Activated T-cell treated with anti-CD3 and anti-CD28 coated beads, Interleukin-2, amount 50 U/mL, for 24 hours (primary cell): ENCODE data around the gene PGM2L1.
A peak's percentile ranks its signal among the peaks of the same experiment; 100 is the strongest.
"Not testable (repeated sequence)": the region's sequence is repeated elsewhere in the genome, so short reads cannot be mapped to it uniquely, and the experiment has no call there.

Experiments used
- DNase-seq: peaks from one replicate; pipeline ENCODE4 v3.0.0-alpha.2; 2020
- H3K27ac Mint-ChIP-seq: 2 replicates; pipeline ENCODE4 v1.8.0; 2020; ENCODE audit warnings: mild to moderate bottlenecking, mixed read lengths
- H3K27me3 Mint-ChIP-seq: 2 replicates; pipeline ENCODE4 v1.8.0; 2020; ENCODE audit warnings: mixed read lengths
- H3K36me3 Mint-ChIP-seq: 2 replicates; pipeline ENCODE4 v1.8.0; 2020; ENCODE audit warnings: low read depth, mixed read lengths
- H3K4me1 Mint-ChIP-seq: 2 replicates; pipeline ENCODE4 v1.8.0; 2020; ENCODE audit warnings: low read depth, mixed read lengths
- H3K4me3 Mint-ChIP-seq: 2 replicates; pipeline ENCODE4 v1.8.0; 2020; ENCODE audit warnings: mild to moderate bottlenecking, moderate library complexity, mixed read lengths
- H3K9me3 Mint-ChIP-seq: 2 replicates; pipeline ENCODE4 v1.8.0; 2020; ENCODE audit warnings: mixed read lengths

The PGM2L1 gene

DNA sequence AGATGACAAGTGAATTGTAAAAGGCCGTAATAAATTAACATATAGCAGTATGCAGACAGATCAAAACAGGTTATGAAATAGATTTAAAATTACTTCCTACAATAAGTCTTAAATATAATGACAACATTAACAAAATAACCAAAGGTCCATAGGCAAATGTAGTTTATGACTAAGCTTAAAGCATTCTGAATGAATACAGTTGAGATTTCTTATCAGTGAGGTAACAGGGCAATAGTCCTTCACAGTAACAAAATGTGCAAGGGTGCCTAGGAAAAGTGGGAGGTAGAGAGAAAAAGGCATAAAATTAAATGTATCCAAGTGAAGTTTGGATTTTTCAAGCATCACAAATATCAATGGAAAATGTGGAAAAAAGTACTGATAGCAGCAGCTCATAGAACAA, 65.9 kb downstream of the PGM2L1 start:
- DNase-seq = no peak
- Mint-ChIP-seq H3K27me3 (no peaks in the 10 kb centered on the region), H3K27ac (no peak overlapping the region), H3K4me1 (no peaks in the 10 kb centered on the region), H3K9me3 (no peaks in the 10 kb centered on the region), H3K36me3 (peaks cover 15% of the 10 kb centered on the region), H3K4me3 (no peak overlapping the region)

DNA sequence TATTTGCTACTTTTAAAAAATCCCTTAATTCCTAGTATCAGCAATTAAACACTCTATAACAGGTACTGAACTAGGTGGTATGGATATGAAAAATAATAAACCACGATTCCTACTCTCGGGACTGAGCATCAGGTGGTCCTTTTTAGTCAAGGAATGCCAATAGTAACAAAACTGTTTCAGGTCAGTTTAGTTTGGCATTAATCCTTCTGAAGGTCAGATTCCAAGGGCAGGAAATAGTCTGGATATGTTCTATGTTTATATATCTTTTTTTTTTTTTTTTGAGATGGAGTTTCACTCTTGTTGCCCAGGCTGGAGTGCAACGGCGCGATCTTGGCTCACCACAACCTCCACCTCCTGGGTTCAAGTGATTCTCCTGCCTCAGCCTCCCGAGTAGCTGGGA, 67.2 kb downstream of the PGM2L1 start:
- not testable (repeated sequence) for DNase-seq, H3K9me3 Mint-ChIP-seq, H3K27ac Mint-ChIP-seq

DNA sequence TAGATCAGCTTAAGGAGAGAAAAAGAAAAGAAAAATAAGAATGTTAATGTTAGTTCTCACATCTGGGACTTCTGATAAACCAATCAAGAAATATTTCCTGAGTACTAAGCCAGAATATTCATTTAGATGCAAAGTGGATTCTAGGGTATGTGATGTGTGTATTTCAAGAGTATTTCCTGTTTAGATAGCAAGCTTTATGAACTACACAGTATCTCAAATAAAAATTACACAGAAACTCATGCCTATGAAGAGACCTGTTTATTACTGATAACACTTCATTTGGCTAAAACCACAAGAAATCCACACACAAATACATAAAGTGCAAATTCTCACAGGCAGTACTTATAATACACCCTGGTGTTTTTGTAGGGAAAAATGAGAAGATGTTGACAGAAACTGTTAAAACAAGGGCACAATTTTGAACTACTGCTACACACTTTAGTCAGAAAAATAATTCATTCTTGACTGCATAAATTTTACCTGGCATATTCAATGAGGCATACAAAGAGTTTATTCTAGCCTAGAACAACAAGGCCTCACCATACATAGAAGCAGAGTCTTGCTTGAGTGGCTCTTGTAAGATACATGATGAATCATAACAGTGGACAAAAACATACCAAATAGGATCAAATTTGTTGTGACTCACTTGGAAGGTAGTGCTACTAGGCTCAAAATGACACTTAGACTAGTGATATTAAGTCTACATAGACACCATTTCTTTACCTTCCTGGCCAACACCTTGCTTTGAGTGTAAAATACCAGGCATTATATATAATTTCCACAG, 68.0 kb downstream of the PGM2L1 start:
- H3K4me3 Mint-ChIP-seq = no peak overlapping the region
- DNase-seq = no peak
- peaks cover 3% of the 10 kb centered on the region for H3K36me3 Mint-ChIP-seq
- no peaks in the 10 kb centered on the region for H3K9me3 Mint-ChIP-seq
- H3K27ac Mint-ChIP-seq = peak overlapping the region; percentile 9
- no peaks in the 10 kb centered on the region for H3K4me1 Mint-ChIP-seq
- no peaks in the 10 kb centered on the region for H3K27me3 Mint-ChIP-seq

More for the DNA sequence above, 67.2 kb downstream of the PGM2L1 start:
- not testable (repeated sequence) for H3K27me3 Mint-ChIP-seq, H3K4me1 Mint-ChIP-seq, H3K4me3 Mint-ChIP-seq, H3K36me3 Mint-ChIP-seq

DNA sequence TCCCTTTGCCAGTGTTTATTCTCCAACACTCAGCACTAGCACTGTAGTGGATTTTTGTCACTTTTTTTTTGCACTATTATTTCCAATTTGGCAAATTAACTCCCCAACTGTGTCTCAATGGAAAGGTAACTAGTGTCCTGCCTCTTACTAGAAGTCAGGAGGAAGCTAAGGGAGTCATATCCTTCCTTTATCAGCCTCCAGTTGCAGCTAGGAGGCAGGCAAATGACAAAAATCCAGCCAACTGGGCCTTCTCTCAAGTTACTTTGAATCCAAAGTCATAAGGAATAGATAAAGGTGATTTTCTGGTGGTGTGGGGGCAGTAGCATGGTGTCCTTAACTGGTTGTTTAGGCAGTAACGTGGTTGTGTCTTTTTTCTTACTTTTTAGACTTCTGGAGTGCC, 71.2 kb downstream of the PGM2L1 start:
- Mint-ChIP-seq H3K9me3 (no peaks in the 10 kb centered on the region), H3K4me3 (no peak overlapping the region), H3K27me3 (no peaks in the 10 kb centered on the region), H3K27ac (no peak overlapping the region), H3K36me3 (peaks cover 3% of the 10 kb centered on the region), H3K4me1 (no peaks in the 10 kb centered on the region)
- DNase-seq = no peak

GRCh38 chr11:74326665-74327064, 71.6 kb downstream of the PGM2L1 start:
- Mint-ChIP-seq H3K4me1 (no peaks in the 10 kb centered on the region), H3K27me3 (no peaks in the 10 kb centered on the region), H3K36me3 (peaks cover 3% of the 10 kb centered on the region), H3K27ac (no peak overlapping the region), H3K4me3 (no peak overlapping the region), H3K9me3 (no peaks in the 10 kb centered on the region)
- DNase-seq = no peak

GRCh38 chr11:74325649-74326645, 72.3 kb downstream of the PGM2L1 start:
- Mint-ChIP-seq H3K36me3 (peaks cover 3% of the 10 kb centered on the region), H3K4me3 (no peak overlapping the region), H3K4me1 (no peaks in the 10 kb centered on the region), H3K27me3 (peaks cover 3% of the 10 kb centered on the region), H3K9me3 (no peaks in the 10 kb centered on the region), H3K27ac (no peak overlapping the region)
- DNase-seq = no peak

DNA sequence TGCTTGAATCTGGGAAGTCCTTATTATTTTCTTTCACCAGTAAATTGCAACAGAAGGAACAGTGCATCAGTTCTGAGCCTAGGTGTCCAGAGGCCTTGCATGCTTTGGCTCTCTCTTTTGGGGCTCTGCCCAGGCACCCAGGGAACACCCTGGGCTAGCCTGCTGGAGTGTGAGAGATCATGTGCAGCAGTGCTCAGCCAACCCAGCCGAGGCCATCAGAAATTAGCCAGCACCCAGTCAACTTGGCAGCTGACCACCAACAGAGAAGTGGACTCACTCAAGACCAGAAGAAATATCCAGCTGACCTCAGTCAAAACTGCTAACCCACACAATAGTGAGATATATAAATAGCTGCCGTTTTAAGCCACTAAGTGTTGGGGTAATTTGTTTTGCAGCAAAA, 75.6 kb downstream of the PGM2L1 start:
- Mint-ChIP-seq H3K4me1 (peaks cover 2% of the 10 kb centered on the region), H3K9me3 (peaks cover 6% of the 10 kb centered on the region), H3K4me3 (no peak overlapping the region), H3K36me3 (no peaks in the 10 kb centered on the region), H3K27me3 (peaks cover 6% of the 10 kb centered on the region), H3K27ac (no peak overlapping the region)
- DNase-seq = no peak

DNA sequence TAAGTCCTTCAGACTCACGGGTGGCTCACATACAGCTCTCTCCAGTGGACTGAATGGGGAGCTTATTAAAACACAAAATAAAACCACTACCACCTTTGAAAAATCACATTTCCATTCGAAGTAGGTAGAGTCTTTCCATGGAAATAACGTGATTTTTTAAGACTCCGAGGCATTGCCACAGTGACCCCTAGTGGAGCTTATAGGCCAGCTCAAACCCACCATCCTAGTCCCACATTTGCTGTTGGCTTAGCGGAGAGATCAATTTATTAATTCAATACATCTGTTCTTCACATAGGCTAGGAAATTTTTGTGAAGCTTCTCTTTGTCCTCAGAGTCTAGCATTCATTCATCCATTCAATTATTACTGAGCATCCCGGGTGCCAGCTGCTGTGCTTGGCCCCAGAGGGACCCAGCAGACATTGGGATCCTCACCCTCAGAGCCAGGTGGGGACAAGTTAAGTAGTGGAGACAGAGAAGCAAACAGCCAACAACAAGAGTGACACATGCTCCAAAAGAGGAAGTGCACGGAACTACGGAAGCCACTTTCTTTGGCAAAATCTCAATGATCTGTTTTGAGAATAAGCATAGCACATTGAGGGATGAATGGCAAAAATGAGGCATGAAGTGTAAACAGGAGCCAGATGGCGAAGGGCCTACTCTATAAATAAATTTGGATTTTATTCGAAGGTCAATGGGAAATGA, 76.6 kb downstream of the PGM2L1 start:
- no peak overlapping the region for H3K27ac Mint-ChIP-seq
- H3K4me1 Mint-ChIP-seq = peaks cover 2% of the 10 kb centered on the region
- no peak for DNase-seq
- no peak overlapping the region for H3K4me3 Mint-ChIP-seq
- peaks cover 6% of the 10 kb centered on the region for H3K27me3 Mint-ChIP-seq
- H3K36me3 Mint-ChIP-seq = peaks cover 2% of the 10 kb centered on the region
- H3K9me3 Mint-ChIP-seq = peaks cover 14% of the 10 kb centered on the region

DNA sequence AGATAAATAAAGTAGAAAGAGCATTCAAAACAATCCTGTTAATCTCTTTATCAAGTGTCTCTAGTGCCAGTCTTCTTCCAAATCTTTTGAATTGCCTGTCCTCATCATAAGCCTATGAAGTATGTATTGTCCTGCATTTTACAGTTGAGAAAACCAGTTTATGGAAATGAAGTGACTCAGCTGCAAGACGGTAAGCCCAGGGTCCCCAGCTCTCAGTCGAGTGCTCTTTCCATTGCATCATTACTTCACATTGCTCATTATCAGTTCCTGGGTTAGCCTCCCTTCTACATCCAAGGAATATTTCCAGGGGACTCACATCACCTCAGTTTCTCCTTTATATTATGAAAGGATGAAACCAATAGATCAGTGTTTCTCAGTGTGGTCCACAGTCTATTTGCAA, 77.7 kb downstream of the PGM2L1 start:
- H3K36me3 Mint-ChIP-seq = peaks cover 2% of the 10 kb centered on the region
- H3K4me3 Mint-ChIP-seq = no peak overlapping the region
- H3K27ac Mint-ChIP-seq = no peak overlapping the region
- peaks cover 6% of the 10 kb centered on the region for H3K27me3 Mint-ChIP-seq
- peaks cover 2% of the 10 kb centered on the region for H3K4me1 Mint-ChIP-seq
- DNase-seq = no peak
- H3K9me3 Mint-ChIP-seq = peaks cover 16% of the 10 kb centered on the region

- Mint-ChIP-seq H3K4me1 (peaks cover 2% of the 10 kb centered on the region), H3K4me3 (no peak overlapping the region), H3K9me3 (peaks cover 18% of the 10 kb centered on the region), H3K27ac (no peak overlapping the region), H3K27me3 (peaks cover 12% of the 10 kb centered on the region), H3K36me3 (peaks cover 2% of the 10 kb centered on the region)
- no peak for DNase-seq
These were observed 79.0 kb downstream of the PGM2L1 start for GRCh38 chr11:74319139-74319816.

GRCh38 chr11:74318241-74318932, 79.8 kb downstream of the PGM2L1 start:
- Mint-ChIP-seq H3K4me3 (no peak overlapping the region), H3K36me3 (peaks cover 2% of the 10 kb centered on the region), H3K27me3 (peaks cover 15% of the 10 kb centered on the region), H3K27ac (no peak overlapping the region), H3K9me3 (peaks cover 18% of the 10 kb centered on the region), H3K4me1 (peaks cover 2% of the 10 kb centered on the region)
- no peak for DNase-seq

DNA sequence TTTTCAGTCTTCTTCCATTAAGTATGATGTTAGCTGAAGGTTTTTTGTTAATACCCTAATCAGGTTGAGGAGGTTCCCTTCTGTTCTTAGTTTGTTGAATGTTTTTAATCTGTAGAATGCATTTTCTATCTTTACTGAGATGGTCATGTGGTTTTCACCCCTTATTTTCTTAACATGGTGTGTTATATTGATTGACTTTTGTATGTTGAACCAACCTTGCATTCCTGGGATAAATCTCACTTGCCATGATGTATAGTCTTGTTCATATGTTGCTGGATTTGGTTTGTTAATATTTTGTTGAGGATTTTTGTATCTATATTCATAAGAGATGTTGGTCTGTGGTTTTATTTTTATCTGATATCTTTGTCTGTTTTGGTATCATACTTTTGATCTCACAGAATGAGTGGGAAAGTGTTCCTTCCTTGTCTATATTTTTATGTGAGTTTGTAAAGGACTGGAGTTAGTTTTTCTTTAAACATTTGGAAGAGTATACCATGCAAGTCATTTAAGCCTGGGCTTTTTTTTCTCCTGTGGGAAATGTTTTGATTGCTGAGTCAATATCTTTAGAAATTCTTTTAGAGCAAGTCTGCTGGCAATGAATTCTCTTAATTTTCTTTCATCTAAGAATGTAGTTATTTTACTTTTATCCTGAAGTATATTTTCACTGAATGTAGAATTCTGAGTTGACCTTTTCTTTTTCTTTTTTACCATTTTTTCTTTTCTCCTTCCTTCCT, 81.3 kb downstream of the PGM2L1 start:
- DNase-seq = no peak
- peaks cover 20% of the 10 kb centered on the region for H3K27me3 Mint-ChIP-seq
- H3K36me3 Mint-ChIP-seq = peaks cover 2% of the 10 kb centered on the region
- H3K4me3 Mint-ChIP-seq = no peak overlapping the region
- H3K4me1 Mint-ChIP-seq = peaks cover 2% of the 10 kb centered on the region
- H3K9me3 Mint-ChIP-seq = peaks cover 18% of the 10 kb centered on the region
- no peak overlapping the region for H3K27ac Mint-ChIP-seq

- Mint-ChIP-seq H3K36me3 (peaks cover 2% of the 10 kb centered on the region), H3K27ac (no peak overlapping the region), H3K27me3 (peaks cover 48% of the 10 kb centered on the region), H3K9me3 (peaks cover 9% of the 10 kb centered on the region), H3K4me1 (peaks cover 6% of the 10 kb centered on the region), H3K4me3 (no peak overlapping the region)
- no peak for DNase-seq
These were observed 85.9 kb downstream of the PGM2L1 start for GRCh38 chr11:74312326-74312725.
